OCI-LY1 (cell line): ENCODE measurements around the gene KLF1.
"Not testable (repeated sequence)": the region's sequence is repeated elsewhere in the genome, so short reads cannot be mapped to it uniquely, and the experiment has no call there.

Source experiments
- CTCF ChIP-seq: fragments of 200-600 bp; sonication (generic), shearing (Covaris generic); IDR thresholded peaks from 2 replicates; pipeline ENCODE4 v1.5.1; 2017; ENCODE audit warnings: mild to moderate bottlenecking, antibody characterized with exemption, low read length, moderate library complexity, mixed read lengths
- EZH2 ChIP-seq: fragments of 200-600 bp; sonication (generic), shearing (Covaris generic); IDR thresholded peaks from 2 replicates; pipeline ENCODE4 v1.8.0; 2017; ENCODE audit warnings: borderline replicate concordance, mixed run types, mild to moderate bottlenecking, antibody characterized with exemption, low read length, moderate library complexity, mixed read lengths

- not testable (repeated sequence) for TF ChIP-seq CTCF, EZH2
These were observed 40.4 kb downstream of the KLF1 start for GRCh38 chr19:12846613-12847012.
